Measurements from ENCODE around the gene STRN.
"Not testable (repeated sequence)": the region's sequence is repeated elsewhere in the genome, so short reads cannot be mapped to it uniquely, and the experiment has no call there.

The STRN gene

GRCh38 chr2:36843838-36844237 is 122.5 kb downstream of the STRN start:
- H3K27ac ChIP-seq: no peak overlapping the region
- TF ChIP-seq CTCF (conservative IDR thresholded peaks at IDR 0.05): no peak

GRCh38 chr2:36839976-36840617 is 126.2 kb downstream of the STRN start:
- H3K27ac ChIP-seq: no peak overlapping the region
- TF ChIP-seq CTCF (conservative IDR thresholded peaks at IDR 0.05): no peak

GRCh38 chr2:36834731-36835524 is 131.4 kb downstream of the STRN start:
- TF ChIP-seq CTCF (conservative IDR thresholded peaks at IDR 0.05): no peak
- H3K27ac ChIP-seq: no peak overlapping the region

GRCh38 chr2:36834203-36834602 is 132.1 kb downstream of the STRN start:
- TF ChIP-seq CTCF (conservative IDR thresholded peaks at IDR 0.05): no peak
- H3K27ac ChIP-seq: no peak overlapping the region

- TF ChIP-seq CTCF (conservative IDR thresholded peaks at IDR 0.05): no peak
- no peak overlapping the region for H3K27ac ChIP-seq
Measured at GRCh38 chr2:36831185-36831584, 135.2 kb downstream of the STRN start.

- not testable (repeated sequence) for H3K27ac ChIP-seq
Measured at GRCh38 chr2:36824683-36825082, 141.7 kb downstream of the STRN start.

GRCh38 chr2:36824273-36824672 is 142.1 kb downstream of the STRN start:
- no peak overlapping the region for H3K27ac ChIP-seq
- no peak for TF ChIP-seq CTCF (conservative IDR thresholded peaks at IDR 0.05)

- no peak for TF ChIP-seq CTCF (conservative IDR thresholded peaks at IDR 0.05)
Measured at GRCh38 chr2:36823862-36824261, 142.5 kb downstream of the STRN start.

More at GRCh38 chr2:36823862-36824261, 142.5 kb downstream of the STRN start:
- no peak overlapping the region for H3K27ac ChIP-seq
